HEK293 (cell line): ENCODE results near the gene FHAD1.
A peak's percentile ranks its signal among the peaks of the same experiment; 100 is the strongest.

Experiments used
- CTCF ChIA-PET: fragments of 350-600 bp; formaldehyde crosslinking; extraction: SDS; loops from one replicate; lab custom pipeline; 2021; ENCODE audit warnings: antibody characterized with exemption; lab: Yijun Ruan, JAX
- POLR2A ChIA-PET: fragments of 300-600 bp; formaldehyde crosslinking; extraction: SDS; loops from one replicate; lab custom pipeline; 2020; ENCODE audit warnings: antibody characterized with exemption, inconsistent platforms; lab: Yijun Ruan, JAX
- H3K27ac ChIP-seq: fragments of 200-500 bp; sonication (Bioruptor generic); 2 replicates; pipeline ENCODE4 v1.5.1; 2014; ENCODE audit warnings: low read depth, low read length, control low read depth, inconsistent platforms; ENCODE audit errors: extremely low read depth
- H3K36me3 ChIP-seq, 2 experiments: fragments of 200-500 bp in 1 of 2; sonication (Bioruptor generic) in 1 of 2; 1 replicate in 1 of 2; 2 replicates in 1 of 2; pipeline ENCODE4 v1.5.1; 2014 to 2017; ENCODE audit warnings: inconsistent platforms in 2 of 2, low read length in 2 of 2; ENCODE audit not compliant: control insufficient read depth in 2 of 2, insufficient read depth in 1 of 2
- H3K4me1 ChIP-seq: fragments of 200-500 bp; sonication (Bioruptor generic); 2 replicates; pipeline ENCODE4 v1.5.1; 2014; ENCODE audit warnings: mild to moderate bottlenecking, low read length, inconsistent platforms; ENCODE audit not compliant: control insufficient read depth, insufficient read depth
- H3K4me3 ChIP-seq: 2 replicates; pipeline ENCODE4 v1.5.1; 2011; ENCODE audit warnings: low read depth, mild to moderate bottlenecking, control low read depth, low read length, moderate library complexity
- H3K9me3 ChIP-seq: fragments of 200-500 bp; sonication (Bioruptor generic); 2 replicates; pipeline ENCODE4 v1.5.1; 2014; ENCODE audit warnings: low read depth, low read length, inconsistent platforms; ENCODE audit not compliant: control insufficient read depth, insufficient read depth
- EGR2 ChIP-seq: fragments of 450-650 bp; formaldehyde crosslinking; IDR thresholded peaks from 2 replicates; pipeline ENCODE4 v1.5.1; 2016; ENCODE audit warnings: low read depth, missing biosample characterization, missing genetic modification characterization
- GLIS1 ChIP-seq: fragments of 450-650 bp; formaldehyde crosslinking; IDR thresholded peaks from 2 replicates; pipeline ENCODE4 v1.5.1; 2016; ENCODE audit warnings: missing biosample characterization, missing genetic modification characterization
- KLF7 ChIP-seq: fragments of 450-650 bp; formaldehyde crosslinking; IDR thresholded peaks from 2 replicates; pipeline ENCODE4 v1.5.1; 2016; ENCODE audit warnings: missing biosample characterization, missing genetic modification characterization, borderline replicate concordance
- PATZ1 ChIP-seq: fragments of 450-650 bp; formaldehyde crosslinking; IDR thresholded peaks from 2 replicates; pipeline ENCODE4 v1.5.1; 2016; ENCODE audit warnings: missing biosample characterization, missing genetic modification characterization
- ZFHX2 ChIP-seq: fragments of 450-650 bp; formaldehyde crosslinking; conservative IDR thresholded peaks from 2 replicates; pipeline ENCODE4 v1.5.1; 2016; ENCODE audit warnings: missing biosample characterization, missing genetic modification characterization
- ZFP69B ChIP-seq: fragments of 450-650 bp; formaldehyde crosslinking; IDR thresholded peaks from 2 replicates; pipeline ENCODE4 v1.5.1; 2016; ENCODE audit warnings: missing biosample characterization, missing genetic modification characterization
- ZIC2 ChIP-seq: fragments of 450-650 bp; formaldehyde crosslinking; IDR thresholded peaks from 2 replicates; pipeline ENCODE4 v1.5.1; 2016; ENCODE audit warnings: missing biosample characterization, missing genetic modification characterization
- ZNF114 ChIP-seq: fragments of 450-650 bp; formaldehyde crosslinking; IDR thresholded peaks from 2 replicates; pipeline ENCODE4 v1.5.0; 2017; ENCODE audit warnings: missing biosample characterization, missing genetic modification characterization
- ZNF16 ChIP-seq: fragments of 450-650 bp; formaldehyde crosslinking; IDR thresholded peaks from 2 replicates; pipeline ENCODE4 v1.5.1; 2016; ENCODE audit warnings: low read depth, missing biosample characterization, missing genetic modification characterization
- ZNF174 ChIP-seq: fragments of 450-650 bp; formaldehyde crosslinking; IDR thresholded peaks from 2 replicates; pipeline ENCODE4 v1.5.0; 2017; ENCODE audit warnings: missing biosample characterization, mild to moderate bottlenecking, missing genetic modification characterization
- ZNF362 ChIP-seq: fragments of 450-650 bp; formaldehyde crosslinking; IDR thresholded peaks from 2 replicates; pipeline ENCODE4 v1.5.1; 2016; ENCODE audit warnings: missing biosample characterization, missing genetic modification characterization
- ZNF510 ChIP-seq: fragments of 450-650 bp; formaldehyde crosslinking; IDR thresholded peaks from 2 replicates; pipeline ENCODE4 v1.5.1; 2018; ENCODE audit warnings: mild to moderate bottlenecking, missing genetic modification characterization, missing biosample characterization; ENCODE audit not compliant: insufficient replicate concordance
- ZNF521 ChIP-seq: fragments of 450-650 bp; formaldehyde crosslinking; IDR thresholded peaks from 2 replicates; pipeline ENCODE4 v1.5.1; 2017; ENCODE audit warnings: missing biosample characterization, mild to moderate bottlenecking, missing genetic modification characterization
- ZNF560 ChIP-seq: fragments of 450-650 bp; formaldehyde crosslinking; IDR thresholded peaks from 2 replicates; pipeline ENCODE4 v1.5.1; 2017; ENCODE audit warnings: missing biosample characterization, missing genetic modification characterization, borderline replicate concordance
- ZNF596 ChIP-seq: fragments of 450-650 bp; IDR thresholded peaks from 2 replicates; pipeline ENCODE4 v1.5.0; 2018; ENCODE audit warnings: missing biosample characterization, mild to moderate bottlenecking, missing genetic modification characterization, moderate library complexity
- ZNF600 ChIP-seq: fragments of 450-650 bp; formaldehyde crosslinking; IDR thresholded peaks from 2 replicates; pipeline ENCODE4 v1.5.1; 2016; ENCODE audit warnings: missing biosample characterization, missing genetic modification characterization
- ZNF610 ChIP-seq: fragments of 450-650 bp; formaldehyde crosslinking; IDR thresholded peaks from 2 replicates; pipeline ENCODE4 v1.5.1; 2016; ENCODE audit warnings: missing biosample characterization, missing genetic modification characterization, borderline replicate concordance
- ZNF626 ChIP-seq: fragments of 450-650 bp; sonication (Bioruptor Pico); formaldehyde crosslinking; IDR thresholded peaks from 2 replicates; pipeline ENCODE4 v1.5.1; 2018; ENCODE audit warnings: missing biosample characterization, missing genetic modification characterization, inconsistent platforms
- ZNF654 ChIP-seq: fragments of 450-650 bp; formaldehyde crosslinking; IDR thresholded peaks from 2 replicates; pipeline ENCODE4 v1.5.1; 2016; ENCODE audit warnings: low read depth, missing biosample characterization, missing genetic modification characterization

The FHAD1 gene

DNA sequence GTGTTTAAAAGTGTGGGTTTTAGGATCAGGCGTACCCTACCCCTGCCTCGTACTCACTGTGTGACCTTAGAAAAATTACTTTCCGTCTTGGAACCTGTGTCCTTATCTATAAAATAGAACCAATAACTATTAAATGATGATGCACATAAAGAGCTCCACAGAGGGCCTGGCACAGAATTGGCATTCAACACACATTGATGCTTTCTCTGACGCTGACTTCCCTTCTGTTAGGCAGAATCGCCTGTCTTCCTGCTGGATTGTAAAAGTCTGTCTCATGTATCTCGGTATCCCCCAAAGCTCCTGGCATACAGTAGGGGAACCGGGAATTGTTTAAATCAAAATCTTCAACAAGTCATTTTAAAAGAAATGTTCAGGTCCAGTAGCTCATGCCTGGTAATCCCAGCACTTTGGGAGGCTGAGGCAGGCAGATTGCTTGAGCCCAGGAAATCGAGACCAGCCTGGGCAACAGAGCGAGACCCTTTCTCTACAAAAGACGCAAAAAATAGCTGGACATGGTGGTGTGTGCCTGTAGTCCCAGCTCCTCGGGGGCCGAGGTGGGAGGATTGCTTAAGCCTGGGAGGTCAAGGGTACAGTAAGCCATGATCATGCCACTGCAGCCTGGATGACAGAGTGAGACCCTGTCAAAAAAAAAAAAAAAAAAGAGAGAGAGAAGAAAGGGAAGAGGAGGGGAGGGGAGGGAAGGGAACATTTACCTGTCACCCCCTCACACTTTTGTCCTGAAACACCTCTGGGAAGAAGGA, 41.3 kb upstream of the FHAD1 start:
- Histone ChIP-seq H3K36me3 (no peaks in the 10 kb centered on the region), H3K4me1 (peaks cover 5% of the 10 kb centered on the region), H3K9me3 (no peaks in the 10 kb centered on the region), H3K4me3 (no peak overlapping the region), H3K27ac (no peak overlapping the region)
- ChIA-PET CTCF (no interaction called here), POLR2A (no interaction called here)
- no peak for TF ChIP-seq ZNF16 (tag by site-specific recombination)
- no peak for TF ChIP-seq ZNF362
- TF ChIP-seq ZNF596: no peak
- TF ChIP-seq ZNF174: no peak
- no peak for TF ChIP-seq ZNF510 (tag by site-specific recombination)
- no peak for TF ChIP-seq ZNF560 (tag by site-specific recombination)
- TF ChIP-seq ZFP69B (tag by site-specific recombination): no peak

GRCh38 chr1:15206418-15207030, 40.5 kb upstream of the FHAD1 start:
- ChIA-PET POLR2A (no interaction called here), CTCF (no interaction called here)
- Histone ChIP-seq H3K4me3 (no peak overlapping the region), H3K36me3 (no peaks in the 10 kb centered on the region), H3K9me3 (no peaks in the 10 kb centered on the region), H3K27ac (no peak overlapping the region), H3K4me1 (0 out of 2 replicates have a peak, but pooled peaks cover 2% of the 10 kb centered on the region)
- 0 out of 2 replicates have a peak, but pooled peaks have one; percentile 16 for TF ChIP-seq ZNF600 (tag by site-specific recombination)
- TF ChIP-seq ZIC2 (tag by site-specific recombination): peak; percentile 64
- 0 out of 2 replicates have a peak, but pooled peaks have one; percentile 13 for TF ChIP-seq PATZ1 (tag by site-specific recombination)
- TF ChIP-seq GLIS1 (tag by site-specific recombination): peak; percentile 89
- TF ChIP-seq ZFHX2: no peak

GRCh38 chr1:15207031-15207828, 39.8 kb upstream of the FHAD1 start:
- TF ChIP-seq ZNF654 (no peak), ZNF114 (tag by site-specific recombination) (no peak), ZNF610 (tag by site-specific recombination) (no peak), EGR2 (0 out of 2 replicates have a peak, but pooled peaks have one; percentile 9), ZNF626 (tag by site-specific recombination) (no peak), KLF7 (tag by site-specific recombination) (no peak), ZNF521 (tag by site-specific recombination) (no peak)
- no peaks in the 10 kb centered on the region for H3K36me3 ChIP-seq
- no peaks in the 10 kb centered on the region for H3K9me3 ChIP-seq
- CTCF ChIA-PET: interaction anchor here (0.5 to 0.7 kb wide), 2 partner anchors 115 to 117 kb away, joined by 3 read pairs; no protein-coding TSS in a partner anchor
- POLR2A ChIA-PET: no interaction called here
- no peak overlapping the region for H3K27ac ChIP-seq
- H3K4me3 ChIP-seq: no peak overlapping the region
- H3K4me1 ChIP-seq: 0 out of 2 replicates have a peak, but pooled peaks cover 2% of the 10 kb centered on the region
